CD14-positive monocyte (primary cell): ENCODE data around the gene SVIL. TPM values are rescaled to one million over a fixed set of nuclear protein-coding genes. Genes with fewer than 3 reads are reported as not detected.
"Not testable (repeated sequence)": the region's sequence is repeated elsewhere in the genome, so short reads cannot be mapped to it uniquely, and the experiment has no call there.

Experiments used
- DNase-seq, 3 donors: peaks; one replicate each; pipeline ENCODE4 v3.0.0-alpha.2; 2011 to 2022
- H2AFZ ChIP-seq: 2 replicates; pipeline ENCODE4 v1.6.0; 2012; ENCODE audit warnings: mild to moderate bottlenecking, low read depth, low read length, inconsistent platforms; ENCODE audit not compliant: insufficient read depth, poor library complexity, severe bottlenecking
- H3K27ac ChIP-seq, 2 donors: 1 replicate in 1 of 2; 2 replicates in 1 of 2; pipeline ENCODE4 v1.5.1; 2012 to 2013; ENCODE audit warnings: low read length in 2 of 2, control low read depth in 1 of 2, inconsistent platforms in 1 of 2, low read depth in 1 of 2, mild to moderate bottlenecking in 1 of 2
- H3K27me3 ChIP-seq, 2 donors: one replicate each; pipeline versions ENCODE4 v1.6.0 to v1.6.1; 2011 to 2013; ENCODE audit warnings: low read length in 2 of 2; ENCODE audit not compliant: control insufficient read depth in 2 of 2, insufficient read depth in 2 of 2
- H3K36me3 ChIP-seq, 2 donors: replicated peaks in 1 of 2; 1 replicate in 1 of 2; 2 replicates in 1 of 2; pipeline versions ENCODE4 v1.5.1 to v1.6.1; 2012 to 2013; ENCODE audit warnings: low read length in 2 of 2, control low read depth in 1 of 2, inconsistent platforms in 1 of 2, mild to moderate bottlenecking in 1 of 2; ENCODE audit not compliant: insufficient read depth in 2 of 2, control insufficient read depth in 1 of 2
- H3K4me1 ChIP-seq, 2 donors: 1 replicate in 1 of 2; 2 replicates in 1 of 2; pipeline versions ENCODE4 v1.5.1 to v1.6.1; 2012 to 2013; ENCODE audit warnings: low read length in 2 of 2, control low read depth in 1 of 2, inconsistent platforms in 1 of 2, mild to moderate bottlenecking in 1 of 2, moderate library complexity in 1 of 2; ENCODE audit not compliant: insufficient read depth in 2 of 2, control insufficient read depth in 1 of 2
- H3K4me2 ChIP-seq: replicated peaks from 2 replicates; pipeline ENCODE3; 2012; ENCODE audit warnings: low read length, moderate library complexity, mild to moderate bottlenecking; ENCODE audit not compliant: poor library complexity, severe bottlenecking; ENCODE audit errors: extremely low read depth
- H3K4me3 ChIP-seq, 3 experiments: fragments of 200-600 bp in 1 of 3; sonication (generic) in 1 of 3; replicated peaks in 1 of 3; 1 replicate in 2 of 3; 2 replicates in 1 of 3; pipeline ENCODE4 v1.5.1; 2011 to 2013; ENCODE audit warnings: low read length in 3 of 3, mild to moderate bottlenecking in 3 of 3, control low read depth in 2 of 3, low read depth in 2 of 3, inconsistent platforms in 1 of 3, moderate library complexity in 1 of 3
- H3K79me2 ChIP-seq: 2 replicates; pipeline ENCODE4 v1.6.0; 2012; ENCODE audit warnings: mild to moderate bottlenecking, control low read depth, inconsistent platforms, low read length, moderate library complexity; ENCODE audit not compliant: insufficient read depth
- H3K9ac ChIP-seq: 2 replicates; pipeline ENCODE4 v1.6.0; 2017; ENCODE audit warnings: low read length, mild to moderate bottlenecking; ENCODE audit not compliant: insufficient read depth, poor library complexity, severe bottlenecking
- H3K9me3 ChIP-seq, 2 donors: replicated peaks in 1 of 2; 1 replicate in 1 of 2; 2 replicates in 1 of 2; pipeline versions ENCODE4 v1.5.1 to v1.6.1; 2012 to 2013; ENCODE audit warnings: low read length in 2 of 2, control low read depth in 1 of 2; ENCODE audit not compliant: control insufficient read depth in 1 of 2, insufficient read depth in 1 of 2
- H4K20me1 ChIP-seq: 2 replicates; pipeline ENCODE4 v1.6.0; 2012; ENCODE audit warnings: mild to moderate bottlenecking, low read length, control low read depth, moderate library complexity; ENCODE audit not compliant: insufficient read depth
- H3K27ac Mint-ChIP-seq, 7 donors: one replicate each; pipeline ENCODE4 v1.8.0; 2020; ENCODE audit warnings: mild to moderate bottlenecking in 7 of 7, mixed read lengths in 7 of 7, moderate library complexity in 6 of 7, inconsistent platforms in 2 of 7
- H3K27me3 Mint-ChIP-seq, 3 donors: one replicate each; pipeline ENCODE4 v1.8.0; 2021 to 2022; ENCODE audit warnings: low read depth in 3 of 3, mild to moderate bottlenecking in 3 of 3, mixed read lengths in 3 of 3, moderate library complexity in 3 of 3, inconsistent platforms in 1 of 3
- H3K36me3 Mint-ChIP-seq, 2 donors: one replicate each; pipeline ENCODE4 v1.8.0; 2020; ENCODE audit warnings: mixed read lengths in 2 of 2, inconsistent platforms in 1 of 2, mild to moderate bottlenecking in 1 of 2
- H3K4me1 Mint-ChIP-seq: one replicate; pipeline ENCODE4 v1.8.0; 2020; ENCODE audit warnings: mild to moderate bottlenecking, mixed read lengths
- H3K4me3 Mint-ChIP-seq, 2 donors: one replicate each; pipeline ENCODE4 v1.8.0; 2020; ENCODE audit warnings: mild to moderate bottlenecking in 2 of 2, mixed read lengths in 2 of 2, moderate library complexity in 1 of 2
- H3K9me3 Mint-ChIP-seq, 7 donors: one replicate each; pipeline ENCODE4 v1.8.0; 2020 to 2022; ENCODE audit warnings: mixed read lengths in 7 of 7, mild to moderate bottlenecking in 6 of 7, moderate library complexity in 6 of 7, inconsistent platforms in 2 of 7
- CTCF ChIP-seq: fragments of 200-600 bp; IDR thresholded peaks from one replicate; pipeline ENCODE4 v1.8.0; 2022; ENCODE audit warnings: antibody characterized with exemption, mild to moderate bottlenecking
- WGBS: methylation state at CpG from one replicate; pipeline ENCODE4 v1.1.5; 2013; ENCODE audit warnings: missing lambda C conversion rate; ENCODE audit not compliant: insufficient coverage; 5-methylcytosine and 5-hydroxymethylcytosine counted together
- intact Hi-C, 2 donors: fragments of 100-400 bp; cut with micrococcal nuclease; formaldehyde crosslinking; loops; one replicate each; pipeline versions ENCODE4 v1.15.0 to v1.15.1; 2023
- polyA plus RNA-seq, 3 donors: library from polyadenylated mRNA; depleted of rRNA in 1 of 3; unstranded in 2 of 3; stranded (reverse) in 1 of 3; fragments of 300-500 nt in 2 of 3; fragments of >200 nt in 1 of 3; fragmentation: Illumina TruSeq in 2 of 3; gene quantifications; 1 replicate in 2 of 3; 2 replicates in 1 of 3; pipeline ENCODE4 v1.2.3, GENCODE V29; 2012 to 2021

SVIL gene
- polyA plus RNA-seq, 3 donors: 2.1 to 14.3 (median 5.8) TPM

GRCh38 chr10:29610876-29611647 is 23.7 kb downstream of the SVIL start:
- Histone ChIP-seq H3K27ac (no peak overlapping the region), H3K79me2 (peaks cover 7% of the 10 kb centered on the region), H3K4me2 (no peak overlapping the region), H3K36me3 (peaks cover 0 to 21% of the 10 kb centered on the region in 2 donors), H3K4me1 (no peaks in the 10 kb centered on the region), H2AFZ (no peak overlapping the region), H4K20me1 (peaks cover 16% of the 10 kb centered on the region), H3K9me3 (peaks cover 0 to 19% of the 10 kb centered on the region in 2 donors), H3K27me3 (no peaks in the 10 kb centered on the region), H3K9ac (no peak overlapping the region), H3K4me3 (no peak overlapping the region)
- no peak for TF ChIP-seq CTCF
- no peaks in the 10 kb centered on the region for H3K27me3 Mint-ChIP-seq
- intact Hi-C loops: no loop called here
- peaks cover 28 to 43% of the 10 kb centered on the region in 2 donors for H3K36me3 Mint-ChIP-seq
- no peak overlapping the region for H3K4me3 Mint-ChIP-seq
- H3K4me1 Mint-ChIP-seq: peaks cover 5% of the 10 kb centered on the region
- no peak for DNase-seq
- WGBS: 94% methylated on average over 6 of the region's 10 CpGs
- peak overlapping the region in 2 of 7 donors; percentile 8 to 25 for H3K27ac Mint-ChIP-seq
- peaks cover 8 to 20% (median 18%) of the 10 kb centered on the region in 7 donors for H3K9me3 Mint-ChIP-seq

- H3K9ac ChIP-seq, H3K4me3 Mint-ChIP-seq, H3K4me1 ChIP-seq, H2AFZ ChIP-seq, H3K79me2 ChIP-seq, H3K4me3 ChIP-seq, H3K27me3 Mint-ChIP-seq, H3K4me2 ChIP-seq, intact Hi-C loops, H3K27me3 ChIP-seq, H3K4me1 Mint-ChIP-seq, DNase-seq, H3K27ac ChIP-seq: not testable (repeated sequence)
- H3K36me3 Mint-ChIP-seq: peaks cover 28 to 43% of the 10 kb centered on the region in 2 donors
- H3K27ac Mint-ChIP-seq: peak overlapping the region in 3 of 7 donors; percentile 8 to 52 (median 48)
- H3K9me3 ChIP-seq: peaks cover 0 to 19% of the 10 kb centered on the region in 2 donors
- 90% methylated on average over 2 of the region's 3 CpGs for WGBS
- H4K20me1 ChIP-seq: peaks cover 12% of the 10 kb centered on the region
- H3K36me3 ChIP-seq: peaks cover 0 to 21% of the 10 kb centered on the region in 2 donors
- peaks cover 8 to 20% (median 18%) of the 10 kb centered on the region in 7 donors for H3K9me3 Mint-ChIP-seq
These were observed 24.4 kb downstream of the SVIL start for GRCh38 chr10:29610331-29610730.
